Activated T-cell treated with anti-CD3 and anti-CD28 coated beads for 4 hours (primary cell): ENCODE measurements around the gene PSAP.

ENCODE experiments used
- DNase-seq: peaks from one replicate; pipeline ENCODE4 v3.0.0-alpha.2; 2020

PSAP gene

GRCh38 chr10:71824333-71824732, 26.7 kb downstream of the PSAP start:
- DNase-seq = no peak

- DNase-seq = no peak
These were observed 27.7 kb downstream of the PSAP start for GRCh38 chr10:71823356-71823755.

DNA sequence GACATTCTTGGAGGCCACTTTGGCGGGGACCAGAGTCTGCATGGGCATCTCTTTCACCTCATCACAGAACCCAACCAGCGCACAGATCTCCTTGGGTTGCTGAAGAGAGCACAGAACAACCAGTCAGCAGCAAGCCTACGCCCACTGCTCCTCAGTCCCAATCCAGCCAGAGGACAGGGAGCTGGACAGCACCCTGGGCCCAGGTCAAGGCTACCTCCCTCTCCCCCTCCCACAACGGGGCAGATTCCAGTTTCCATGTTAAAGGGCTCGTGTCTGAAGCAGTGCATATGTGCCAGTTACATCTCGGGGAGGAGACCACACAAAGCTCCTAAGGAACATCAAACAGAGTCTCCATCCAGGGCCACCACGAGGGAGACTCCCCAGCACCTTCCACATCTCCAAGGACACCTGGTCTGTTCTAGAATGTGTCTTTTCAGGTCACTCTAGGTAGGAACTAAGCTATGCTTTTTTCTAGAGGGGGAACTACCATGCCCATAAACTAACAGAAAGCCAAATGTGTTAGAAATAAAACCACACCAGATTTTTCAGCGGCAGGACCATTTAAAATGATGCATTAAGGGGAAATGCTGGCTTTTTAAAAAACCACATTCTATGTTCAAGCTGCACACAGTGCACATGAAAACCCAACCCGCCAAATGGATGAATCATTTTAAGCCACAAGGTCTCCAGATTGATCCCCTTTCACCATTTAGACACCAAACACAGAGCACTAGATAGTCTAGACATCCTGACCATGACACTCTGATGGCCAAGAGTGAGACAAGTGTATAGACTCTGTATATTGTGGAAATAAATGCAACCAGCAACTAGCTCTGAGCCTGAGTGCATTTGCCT, 28.9 kb downstream of the PSAP start:
- DNase-seq = no peak

- DNase-seq = no peak
These were observed 30.1 kb downstream of the PSAP start for GRCh38 chr10:71820966-71821365.

DNA sequence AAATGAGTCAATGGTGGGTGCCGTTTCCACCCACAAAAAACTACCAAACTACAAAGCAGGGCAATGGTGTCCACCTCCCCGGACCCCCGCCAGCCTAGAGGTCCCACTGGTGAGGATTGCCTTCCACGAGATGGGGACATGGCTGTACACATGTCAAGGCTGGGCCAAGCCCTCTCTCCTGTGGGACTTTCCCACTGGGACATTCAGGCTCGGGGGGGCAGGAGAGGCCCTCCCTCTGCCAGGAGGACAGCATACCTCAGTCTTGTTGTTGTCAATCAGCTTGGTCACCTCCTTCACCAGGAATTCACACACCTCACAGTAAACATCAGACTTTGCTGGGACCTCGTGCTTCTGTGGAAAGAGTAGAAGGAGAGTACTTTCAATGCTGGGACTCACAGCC, 31.1 kb downstream of the PSAP start:
- DNase-seq = no peak

DNA sequence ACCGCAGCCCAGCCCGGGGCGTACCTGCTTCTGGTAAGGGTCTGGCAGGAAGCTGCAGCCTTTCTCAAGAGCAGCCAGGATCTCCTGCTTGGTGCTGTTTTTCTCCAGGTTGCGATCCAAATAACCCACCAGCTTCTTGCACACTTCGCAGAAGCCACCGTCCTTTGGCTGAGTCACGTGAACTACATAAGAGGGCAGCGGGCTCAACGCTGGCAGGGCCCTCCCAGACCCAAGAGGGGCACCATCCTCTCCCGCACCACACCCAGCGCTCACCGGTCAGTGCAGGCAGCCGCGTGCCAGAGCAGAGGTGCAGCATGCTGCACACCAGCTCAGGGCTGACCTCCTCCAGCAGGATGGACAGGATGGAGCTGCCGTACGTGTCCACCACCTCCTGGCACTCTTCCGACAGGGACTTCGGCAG, 31.6 kb downstream of the PSAP start:
- no peak for DNase-seq

DNA sequence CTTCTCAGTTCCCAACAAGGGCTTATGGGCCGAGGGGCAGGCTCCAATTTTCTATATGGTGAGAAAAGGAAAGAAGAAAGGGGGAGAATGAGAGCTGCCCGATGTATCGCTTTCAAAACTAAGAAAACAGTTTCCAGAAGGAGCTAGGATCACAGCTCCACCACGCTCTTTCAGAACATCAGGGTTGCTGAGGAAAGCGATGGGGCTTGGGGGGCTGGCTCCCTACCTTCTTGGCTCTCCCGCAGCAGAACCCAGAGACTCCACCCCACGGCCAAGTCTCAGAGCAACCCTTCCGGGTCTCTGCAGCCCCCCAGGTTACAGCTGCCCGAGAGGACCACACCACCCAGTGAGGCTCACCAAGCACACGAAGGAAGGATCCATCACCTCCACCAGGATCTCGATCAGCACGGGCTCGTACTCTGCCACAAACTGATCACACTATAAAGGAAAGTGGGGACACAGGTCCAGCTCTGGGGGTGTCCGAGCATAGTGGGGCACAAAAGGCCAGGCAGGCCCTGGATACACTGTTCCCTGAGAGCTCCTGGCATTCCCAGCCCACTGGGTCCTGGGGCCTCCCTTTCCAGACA, 32.3 kb downstream of the PSAP start:
- DNase-seq = no peak

DNA sequence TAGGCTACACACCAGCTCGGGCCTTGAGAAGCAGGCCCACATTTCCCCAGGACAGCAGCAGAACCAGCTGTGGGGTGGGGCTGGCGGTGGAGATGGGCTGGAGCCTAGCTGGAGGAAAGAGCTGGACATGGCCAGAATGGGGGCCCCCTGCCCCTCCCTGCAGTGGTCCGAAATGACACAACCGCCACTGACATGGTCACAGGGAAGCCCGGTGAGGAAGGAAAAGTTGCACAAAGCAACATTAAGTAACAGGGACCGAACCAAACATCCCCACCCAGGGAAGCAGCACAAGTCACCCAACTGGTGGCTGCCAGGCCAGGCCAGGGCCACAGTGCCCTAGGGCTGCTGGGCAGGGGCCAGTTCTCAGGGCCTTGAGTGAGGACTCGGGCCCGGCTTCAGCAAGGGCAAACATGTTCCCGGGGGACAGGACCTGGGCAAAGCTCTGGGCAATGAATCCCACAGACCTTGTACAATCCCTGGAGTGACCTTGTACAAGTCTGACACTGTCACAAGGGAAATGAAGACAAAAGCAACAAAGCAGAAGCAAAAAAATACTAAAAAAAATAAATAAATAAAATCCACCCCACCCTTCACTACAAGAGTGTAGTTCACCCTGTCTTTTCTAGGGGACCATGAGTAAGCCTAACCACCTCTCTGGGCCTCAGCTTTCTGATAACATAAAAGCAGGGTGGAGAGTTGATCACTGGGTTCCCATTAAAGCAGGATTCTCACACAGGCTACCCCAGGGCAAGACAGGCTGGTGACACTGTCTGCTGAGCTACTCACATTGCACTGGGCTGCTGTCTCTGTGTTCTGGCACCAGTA, 33.0 kb downstream of the PSAP start:
- no peak for DNase-seq

DNA sequence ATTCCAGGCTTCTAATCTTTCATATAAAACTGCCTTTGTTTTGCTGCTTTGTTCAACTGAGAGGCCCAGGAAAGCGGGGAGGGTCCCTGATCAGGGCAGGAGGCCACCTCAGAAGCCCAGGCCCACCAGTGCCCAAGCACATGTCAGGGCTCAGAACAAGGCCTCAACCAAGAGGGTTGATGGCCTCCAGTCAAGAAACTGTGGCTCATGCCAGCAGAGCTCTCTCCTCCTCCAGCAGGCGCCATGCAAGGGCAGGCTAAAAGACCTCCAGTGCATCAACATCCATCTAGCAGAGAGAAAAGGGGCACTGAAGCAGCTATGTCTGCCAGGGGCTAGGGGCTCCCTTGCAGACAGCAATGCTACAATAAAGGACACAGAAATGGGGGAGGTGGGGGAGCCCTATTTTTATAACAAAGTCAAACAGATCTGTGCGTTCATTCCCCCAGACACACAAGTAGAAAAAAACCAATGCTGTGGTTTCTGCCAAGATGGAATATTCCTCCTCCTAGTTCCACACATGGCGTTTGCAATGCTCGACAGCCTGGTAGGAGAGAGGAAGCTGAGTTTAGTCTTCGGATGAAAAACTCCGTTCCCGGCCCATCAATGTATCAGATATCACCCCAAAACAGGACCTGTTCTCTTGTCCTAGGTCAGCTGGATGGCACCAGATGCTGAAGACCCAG, 34.0 kb downstream of the PSAP start:
- no peak for DNase-seq

GRCh38 chr10:71816421-71816851, 34.6 kb downstream of the PSAP start:
- no peak for DNase-seq

DNA sequence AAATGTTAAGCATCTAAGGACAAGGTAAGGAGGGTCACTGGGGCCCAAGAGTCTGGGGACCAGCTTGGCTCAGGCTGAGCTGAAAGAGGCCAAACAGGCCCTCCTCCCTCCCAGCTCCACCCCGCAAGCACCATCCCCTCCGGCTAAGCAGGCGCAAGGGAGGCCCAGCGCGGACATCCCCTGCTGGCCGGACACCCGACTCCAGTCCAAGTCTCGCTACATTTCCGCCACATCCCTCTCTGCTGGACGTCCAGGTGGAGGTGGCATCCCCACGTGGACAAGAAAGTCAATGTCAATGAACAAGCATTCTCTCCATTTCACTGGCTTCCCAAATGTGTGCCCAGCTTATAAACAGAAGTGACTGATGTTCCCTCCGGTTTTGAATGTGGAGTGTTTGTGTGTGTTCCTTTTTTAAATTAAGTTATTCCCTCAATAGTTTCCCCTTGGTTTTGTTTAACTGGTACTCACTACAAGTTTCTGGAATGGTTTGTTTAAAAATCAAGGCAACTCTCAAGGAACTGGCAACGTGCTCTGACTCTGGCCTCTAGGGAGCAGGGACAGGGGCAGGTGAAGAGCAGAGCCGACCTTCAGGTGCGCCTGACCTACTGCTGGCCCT, 35.4 kb downstream of the PSAP start:
- DNase-seq = no peak

- DNase-seq = no peak
These were observed 36.1 kb downstream of the PSAP start for GRCh38 chr10:71814922-71815411.

DNA sequence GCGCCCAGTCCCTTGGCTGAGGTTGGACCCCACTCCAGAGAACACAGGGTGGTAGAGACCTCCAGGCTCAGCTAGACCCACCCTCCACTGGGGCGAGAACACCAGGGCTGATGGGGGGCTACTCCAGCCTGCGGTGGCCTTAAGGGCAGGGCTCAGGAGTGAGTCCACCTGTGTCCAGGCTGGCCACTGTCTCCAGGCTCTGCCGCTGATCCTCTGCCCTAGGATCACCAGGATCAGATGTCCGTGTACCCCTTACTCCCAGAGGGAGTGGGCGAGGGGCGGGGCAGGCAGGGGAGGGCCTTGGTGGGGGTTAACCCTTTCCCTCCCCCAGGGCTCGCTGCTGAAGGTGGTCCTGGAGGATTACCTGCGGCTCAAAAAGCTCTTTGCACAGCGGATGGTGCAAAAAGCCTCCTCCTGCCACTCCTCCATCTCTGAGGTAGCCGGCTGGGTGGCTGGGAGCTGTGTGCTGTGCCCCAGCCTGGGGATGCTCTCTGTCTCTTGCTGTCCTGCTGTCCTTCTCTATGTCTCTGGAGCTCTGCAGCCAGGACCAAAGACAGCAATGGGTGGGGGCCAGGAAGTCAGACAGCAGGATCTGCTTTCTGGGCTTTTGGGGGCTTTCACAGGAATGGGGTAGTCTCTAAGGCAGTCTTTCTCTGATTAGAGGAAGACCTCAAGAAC, 38.0 kb downstream of the PSAP start:
- DNase-seq = no peak

- DNase-seq = peak; percentile 80
These were observed 38.8 kb downstream of the PSAP start for GRCh38 chr10:71812016-71812912.

GRCh38 chr10:71811351-71811750, 39.7 kb downstream of the PSAP start:
- DNase-seq = no peak

DNA sequence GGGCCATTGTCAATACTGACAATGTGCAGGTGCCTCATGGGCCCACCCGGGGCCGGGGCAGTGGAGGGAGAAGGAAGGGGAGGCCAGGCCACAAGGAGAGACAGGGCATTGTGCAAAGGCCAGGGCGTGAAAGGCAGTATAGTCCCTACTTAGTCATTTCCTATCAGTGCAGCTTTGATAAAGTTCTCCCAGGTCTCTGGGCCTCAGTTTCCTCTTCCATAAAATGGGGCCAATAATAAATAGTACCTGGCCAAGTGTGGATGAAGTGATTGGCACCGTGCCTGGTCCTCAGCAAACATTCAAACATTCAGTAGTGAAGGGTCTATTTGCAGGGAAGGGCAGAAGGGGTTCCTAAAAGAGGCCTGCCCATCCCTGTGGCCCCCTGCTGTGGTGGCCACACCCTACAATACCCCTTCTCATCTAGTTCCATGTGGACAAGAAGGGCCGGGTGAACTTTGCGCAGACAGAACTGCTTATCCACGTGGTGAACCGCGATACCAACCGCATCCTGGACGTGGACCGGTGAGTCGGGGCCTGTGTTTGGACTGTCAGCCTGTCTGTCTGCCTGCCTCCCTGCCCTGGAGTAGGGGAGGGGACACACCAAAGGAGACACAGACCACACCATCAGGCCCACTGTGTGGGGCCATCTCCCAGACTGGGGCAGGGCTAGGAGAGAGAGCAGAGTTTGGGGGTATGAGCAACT, 40.9 kb downstream of the PSAP start:
- no peak for DNase-seq

- no peak for DNase-seq
These were observed 41.4 kb downstream of the PSAP start for GRCh38 chr10:71809628-71810027.

DNA sequence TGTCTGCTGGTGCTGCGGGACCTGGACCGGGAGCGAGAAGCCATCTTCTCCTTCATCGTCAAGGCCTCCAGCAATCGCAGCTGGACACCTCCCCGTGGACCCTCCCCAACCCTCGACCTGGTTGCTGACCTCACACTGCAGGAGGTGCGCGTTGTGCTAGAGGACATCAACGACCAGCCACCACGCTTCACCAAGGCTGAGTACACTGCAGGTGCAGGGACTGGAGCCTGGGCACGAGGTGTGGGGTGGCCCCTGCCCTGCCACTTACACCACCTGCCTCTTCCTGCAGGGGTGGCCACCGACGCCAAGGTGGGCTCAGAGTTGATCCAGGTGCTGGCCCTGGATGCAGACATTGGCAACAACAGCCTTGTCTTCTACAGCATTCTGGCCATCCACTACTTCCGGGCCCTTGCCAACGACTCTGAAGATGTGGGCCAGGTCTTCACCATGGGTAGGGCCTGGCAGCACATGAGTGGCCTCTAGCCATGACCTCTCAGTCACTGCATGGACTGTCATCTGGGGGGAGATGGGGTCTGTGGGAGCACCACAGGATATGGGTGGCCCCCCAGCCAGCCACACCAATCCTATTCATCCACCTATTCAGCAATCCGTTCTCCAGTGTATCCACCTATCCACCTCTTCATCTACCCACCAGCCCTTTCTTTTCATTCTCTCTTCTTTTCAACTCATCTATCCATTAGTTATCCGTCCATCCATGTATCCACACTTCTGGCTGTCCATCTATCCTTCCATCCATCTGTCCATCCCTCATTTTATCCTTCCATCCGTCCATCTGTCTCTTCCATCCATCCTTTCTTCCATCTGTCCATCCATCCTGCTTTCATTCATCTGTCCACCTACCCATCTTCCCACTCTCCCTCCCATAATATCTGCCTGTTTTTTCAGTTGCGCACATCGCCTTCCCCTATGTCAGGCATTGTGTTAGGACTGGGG, 43.2 kb downstream of the PSAP start:
- DNase-seq = no peak
